ENCODE measurements around the gene NAB1.
A peak's percentile ranks its signal among the peaks of the same experiment; 100 is the strongest.

Gene NAB1

GRCh38 chr2:190716176-190716807, 67.4 kb downstream of the NAB1 start:
- DNase-seq = no peak

- no peak for DNase-seq
Measured at GRCh38 chr2:190717306-190717705, 68.4 kb downstream of the NAB1 start.

- peak; percentile 83 for DNase-seq
Measured at GRCh38 chr2:190717764-190718651, 69.1 kb downstream of the NAB1 start.

DNA sequence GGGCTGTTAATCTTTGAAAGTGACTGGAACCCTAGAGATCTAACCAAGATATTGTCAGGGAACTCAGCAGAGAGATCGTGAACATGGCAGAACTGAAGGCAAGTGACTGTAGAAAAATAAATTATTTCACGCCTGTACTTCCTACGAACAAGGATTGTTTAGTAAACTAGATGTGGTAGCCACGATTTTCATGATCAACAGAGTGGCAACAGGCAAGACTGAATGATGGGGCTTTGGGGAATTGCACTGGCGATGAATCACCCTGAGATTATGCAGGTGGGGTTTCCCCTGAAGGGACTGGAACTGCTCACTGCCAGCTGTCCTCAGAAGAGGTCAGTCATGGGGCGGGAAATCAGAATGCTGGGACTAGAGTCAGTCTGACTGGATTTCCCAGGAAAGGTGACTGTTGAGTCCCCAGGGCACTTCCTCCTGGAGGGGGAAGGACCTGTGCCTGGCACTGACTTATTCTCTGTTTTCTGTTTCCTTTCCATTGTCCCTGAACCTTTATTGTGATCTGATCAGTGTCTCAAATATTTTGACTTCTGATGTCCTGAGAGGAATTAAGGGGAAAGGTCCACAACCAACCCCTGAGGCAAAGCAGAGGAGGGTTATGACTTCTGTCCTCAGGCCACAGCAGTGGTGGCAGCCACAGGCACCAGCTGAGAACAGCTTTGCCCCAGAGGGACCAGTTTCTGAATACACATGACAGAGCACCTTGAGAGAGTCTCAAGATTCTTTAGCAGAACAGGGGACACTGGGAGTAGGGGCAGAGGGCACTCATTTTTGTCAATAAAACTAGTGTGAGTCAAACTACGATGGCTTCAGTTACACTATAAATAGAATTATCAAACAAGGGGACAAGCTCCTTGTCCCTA, 70.0 kb downstream of the NAB1 start:
- DNase-seq = no peak

- no peak for DNase-seq
Measured at GRCh38 chr2:190720276-190720675, 71.4 kb downstream of the NAB1 start.

GRCh38 chr2:190720691-190721090, 71.8 kb downstream of the NAB1 start:
- no peak for DNase-seq

DNA sequence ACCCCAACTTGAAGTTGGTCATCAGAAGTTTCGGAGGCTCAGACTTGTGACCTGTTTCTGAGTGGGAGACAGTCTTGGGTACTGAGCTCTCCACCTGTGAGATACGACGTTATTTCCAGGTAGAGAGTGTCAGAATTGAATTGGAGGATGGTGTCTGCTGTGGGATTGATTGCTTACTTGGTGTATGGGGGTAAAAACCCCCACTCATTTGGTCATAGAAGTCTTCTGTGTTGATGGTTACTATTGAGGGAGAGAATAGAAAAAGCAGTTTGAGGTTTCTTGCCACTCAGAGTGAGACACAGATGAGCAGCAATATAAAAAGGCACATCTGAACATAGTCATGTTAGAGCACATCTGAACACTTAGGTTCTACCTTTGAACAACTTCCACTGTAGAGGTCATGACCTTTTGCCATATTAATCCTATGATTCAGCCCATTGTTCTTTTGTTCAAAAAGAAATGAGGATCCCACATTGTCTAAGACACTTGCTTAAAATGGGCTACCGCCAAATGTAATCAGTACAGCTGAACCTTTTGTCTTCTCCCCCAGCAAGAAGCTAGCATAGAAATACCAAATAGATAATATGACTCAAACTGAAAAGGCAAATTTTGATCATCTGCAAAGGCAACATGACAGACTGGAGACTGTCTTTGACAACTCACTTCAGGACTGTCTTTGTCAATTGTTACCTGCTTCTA, 73.3 kb downstream of the NAB1 start:
- DNase-seq = no peak

GRCh38 chr2:190722835-190723234, 74.0 kb downstream of the NAB1 start:
- DNase-seq = no peak

- no peak for DNase-seq
Measured at GRCh38 chr2:190723397-190724090, 74.7 kb downstream of the NAB1 start.

DNA sequence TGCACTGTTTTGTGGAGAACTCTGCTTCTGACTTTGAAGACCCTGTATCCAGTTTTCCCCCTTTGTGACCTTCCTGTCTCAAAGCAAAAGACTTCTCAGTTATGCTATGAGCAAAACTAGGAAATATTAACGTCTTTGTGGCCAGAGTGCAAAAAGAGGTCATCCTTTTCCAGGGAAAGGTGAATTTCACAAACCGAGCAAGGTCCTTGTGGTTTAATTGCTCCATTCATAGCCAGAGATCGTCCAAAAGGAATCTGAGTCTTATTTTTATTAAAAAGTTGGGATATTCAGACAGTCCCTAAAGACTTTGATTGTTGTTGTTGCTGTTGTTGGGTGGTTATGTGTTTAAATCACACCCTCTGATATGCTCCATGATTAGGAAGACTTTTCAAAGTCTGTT, 77.4 kb downstream of the NAB1 start:
- no peak for DNase-seq

DNA sequence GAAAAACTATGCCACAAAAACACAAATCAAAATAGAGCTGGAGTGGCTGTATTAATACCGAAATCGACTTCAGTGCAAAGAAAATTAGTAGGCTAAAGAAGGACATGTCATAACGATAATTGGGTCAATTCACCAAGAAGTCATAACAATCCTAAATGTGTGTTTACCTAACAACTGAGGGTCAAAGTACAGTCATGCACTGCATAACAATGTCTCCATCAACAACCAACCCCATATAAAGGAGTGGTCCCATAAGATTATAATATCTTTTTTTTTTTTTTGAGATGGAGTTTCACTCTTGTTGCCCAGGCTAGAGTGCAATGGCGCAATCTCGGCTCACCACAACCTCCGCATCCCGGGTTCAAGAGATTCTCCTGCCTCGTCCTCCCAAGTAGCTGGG, 87.5 kb downstream of the NAB1 start:
- DNase-seq = no peak

GRCh38 chr2:190740449-190740848, 91.6 kb downstream of the NAB1 start:
- no peak for DNase-seq

Data from DMS79 (cell line).